KOPT-K1 (cell line): ENCODE data around the gene SLC6A11.

Experiments
- H3K27ac ChIP-seq: fragments of 200-600 bp; sonication (generic); 2 replicates; pipeline ENCODE4 v1.5.1; 2016; ENCODE audit warnings: antibody characterized with exemption, mild to moderate bottlenecking, low read depth, low read length; ENCODE audit not compliant: poor library complexity, severe bottlenecking
- H3K36me3 ChIP-seq: fragments of 200-600 bp; sonication (generic); 2 replicates; pipeline ENCODE4 v1.5.1; 2017; ENCODE audit warnings: antibody characterized with exemption, mild to moderate bottlenecking, low read length, moderate library complexity; ENCODE audit not compliant: insufficient read depth
- H3K9me3 ChIP-seq: fragments of 200-600 bp; sonication (generic); 2 replicates; pipeline ENCODE4 v1.5.1; 2017; ENCODE audit warnings: antibody characterized with exemption, low read length, mild to moderate bottlenecking; ENCODE audit not compliant: insufficient read depth, poor library complexity, severe bottlenecking

The SLC6A11 gene

GRCh38 chr3:10814623-10815022, 1.4 kb upstream of the SLC6A11 start:
- Histone ChIP-seq H3K9me3 (no peaks in the 10 kb centered on the region), H3K27ac (no peak overlapping the region), H3K36me3 (no peaks in the 10 kb centered on the region)

GRCh38 chr3:10815487-10815886, 541 bp upstream of the SLC6A11 start:
- no peaks in the 10 kb centered on the region for H3K36me3 ChIP-seq
- H3K9me3 ChIP-seq: no peaks in the 10 kb centered on the region
- no peak overlapping the region for H3K27ac ChIP-seq

GRCh38 chr3:10816863-10817253, 830 bp downstream of the SLC6A11 start:
- no peaks in the 10 kb centered on the region for H3K36me3 ChIP-seq
- no peaks in the 10 kb centered on the region for H3K9me3 ChIP-seq
- H3K27ac ChIP-seq: no peak overlapping the region

- Histone ChIP-seq H3K36me3 (no peaks in the 10 kb centered on the region), H3K9me3 (no peaks in the 10 kb centered on the region), H3K27ac (no peak overlapping the region)
Observed at GRCh38 chr3:10817506-10817905, 1.5 kb downstream of the SLC6A11 start.

- H3K36me3 ChIP-seq: no peaks in the 10 kb centered on the region
- H3K9me3 ChIP-seq: no peaks in the 10 kb centered on the region
- H3K27ac ChIP-seq: no peak overlapping the region
Observed at GRCh38 chr3:10822055-10822454, 6.0 kb downstream of the SLC6A11 start.

- Histone ChIP-seq H3K36me3 (no peaks in the 10 kb centered on the region), H3K27ac (no peak overlapping the region), H3K9me3 (no peaks in the 10 kb centered on the region)
Observed at GRCh38 chr3:10822708-10823515, 6.9 kb downstream of the SLC6A11 start.

- Histone ChIP-seq H3K27ac (no peak overlapping the region), H3K9me3 (no peaks in the 10 kb centered on the region), H3K36me3 (no peaks in the 10 kb centered on the region)
Observed at GRCh38 chr3:10823516-10823818, 7.4 kb downstream of the SLC6A11 start.

- no peak overlapping the region for H3K27ac ChIP-seq
- H3K36me3 ChIP-seq: no peaks in the 10 kb centered on the region
- no peaks in the 10 kb centered on the region for H3K9me3 ChIP-seq
Observed at GRCh38 chr3:10824468-10824867, 8.4 kb downstream of the SLC6A11 start.

- Histone ChIP-seq H3K9me3 (no peaks in the 10 kb centered on the region), H3K27ac (no peak overlapping the region)
Observed at GRCh38 chr3:10833855-10834414, 17.9 kb downstream of the SLC6A11 start.

GRCh38 chr3:10834951-10835350, 18.9 kb downstream of the SLC6A11 start:
- Histone ChIP-seq H3K27ac (no peak overlapping the region), H3K36me3 (no peaks in the 10 kb centered on the region), H3K9me3 (no peaks in the 10 kb centered on the region)

More at GRCh38 chr3:10833855-10834414, 17.9 kb downstream of the SLC6A11 start:
- no peaks in the 10 kb centered on the region for H3K36me3 ChIP-seq

GRCh38 chr3:10835406-10835805, 19.4 kb downstream of the SLC6A11 start:
- no peak overlapping the region for H3K27ac ChIP-seq
- no peaks in the 10 kb centered on the region for H3K36me3 ChIP-seq
- H3K9me3 ChIP-seq: no peaks in the 10 kb centered on the region

GRCh38 chr3:10836676-10837075, 20.6 kb downstream of the SLC6A11 start:
- H3K9me3 ChIP-seq: no peaks in the 10 kb centered on the region
- H3K27ac ChIP-seq: no peak overlapping the region

GRCh38 chr3:10837849-10838248, 21.8 kb downstream of the SLC6A11 start:
- no peak overlapping the region for H3K27ac ChIP-seq
- H3K36me3 ChIP-seq: no peaks in the 10 kb centered on the region
- no peaks in the 10 kb centered on the region for H3K9me3 ChIP-seq

More at GRCh38 chr3:10836676-10837075, 20.6 kb downstream of the SLC6A11 start:
- H3K36me3 ChIP-seq: no peaks in the 10 kb centered on the region

GRCh38 chr3:10839167-10839566, 23.1 kb downstream of the SLC6A11 start:
- no peak overlapping the region for H3K27ac ChIP-seq
- no peaks in the 10 kb centered on the region for H3K36me3 ChIP-seq
- H3K9me3 ChIP-seq: no peaks in the 10 kb centered on the region

- Histone ChIP-seq H3K9me3 (no peaks in the 10 kb centered on the region), H3K36me3 (no peaks in the 10 kb centered on the region), H3K27ac (no peak overlapping the region)
Observed at GRCh38 chr3:10841100-10841499, 25.1 kb downstream of the SLC6A11 start.

GRCh38 chr3:10843378-10843777, 27.4 kb downstream of the SLC6A11 start:
- H3K27ac ChIP-seq: no peak overlapping the region
- no peaks in the 10 kb centered on the region for H3K36me3 ChIP-seq
- no peaks in the 10 kb centered on the region for H3K9me3 ChIP-seq
